Mammary epithelial cell (primary cell): Measurements from ENCODE around the gene MICAL3.

Experiments used
- EZH2 ChIP-seq: IDR thresholded peaks from 2 replicates; pipeline ENCODE4 v1.6.1; 2012; ENCODE audit warnings: low read length, inconsistent platforms, borderline replicate concordance
- TF ChIP-seq, protein P1 (sequence below), 2 donors: IDR thresholded peaks in 1 of 2; conservative IDR thresholded peaks in 1 of 2; 2 replicates each; pipeline ENCODE4 v1.5.1; 2011 to 2012; ENCODE audit warnings: inconsistent platforms in 2 of 2, low read length in 2 of 2, mild to moderate bottlenecking in 2 of 2, control low read depth in 1 of 2, low read depth in 1 of 2; ENCODE audit not compliant: insufficient read depth in 1 of 2; ENCODE audit errors: extremely low read depth in 1 of 2

DNA sequence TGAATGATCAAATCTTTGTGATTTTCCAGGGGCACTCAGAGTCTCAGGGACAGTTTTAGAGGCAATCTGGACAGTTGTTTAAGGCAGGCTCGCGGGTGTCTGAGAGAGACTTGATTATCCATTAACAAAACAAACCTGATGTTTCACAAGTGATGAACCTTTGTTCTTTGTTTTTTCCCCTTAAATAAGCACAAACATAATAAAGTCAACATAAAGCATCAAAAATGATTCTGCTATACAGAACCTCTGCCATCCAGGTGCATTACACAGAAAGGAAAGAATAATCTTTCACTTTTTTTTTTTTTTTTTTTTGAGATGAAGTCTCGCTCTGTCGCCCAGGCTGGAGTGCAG is 263.2 kb downstream of the MICAL3 start:
- TF ChIP-seq, protein P1, sequence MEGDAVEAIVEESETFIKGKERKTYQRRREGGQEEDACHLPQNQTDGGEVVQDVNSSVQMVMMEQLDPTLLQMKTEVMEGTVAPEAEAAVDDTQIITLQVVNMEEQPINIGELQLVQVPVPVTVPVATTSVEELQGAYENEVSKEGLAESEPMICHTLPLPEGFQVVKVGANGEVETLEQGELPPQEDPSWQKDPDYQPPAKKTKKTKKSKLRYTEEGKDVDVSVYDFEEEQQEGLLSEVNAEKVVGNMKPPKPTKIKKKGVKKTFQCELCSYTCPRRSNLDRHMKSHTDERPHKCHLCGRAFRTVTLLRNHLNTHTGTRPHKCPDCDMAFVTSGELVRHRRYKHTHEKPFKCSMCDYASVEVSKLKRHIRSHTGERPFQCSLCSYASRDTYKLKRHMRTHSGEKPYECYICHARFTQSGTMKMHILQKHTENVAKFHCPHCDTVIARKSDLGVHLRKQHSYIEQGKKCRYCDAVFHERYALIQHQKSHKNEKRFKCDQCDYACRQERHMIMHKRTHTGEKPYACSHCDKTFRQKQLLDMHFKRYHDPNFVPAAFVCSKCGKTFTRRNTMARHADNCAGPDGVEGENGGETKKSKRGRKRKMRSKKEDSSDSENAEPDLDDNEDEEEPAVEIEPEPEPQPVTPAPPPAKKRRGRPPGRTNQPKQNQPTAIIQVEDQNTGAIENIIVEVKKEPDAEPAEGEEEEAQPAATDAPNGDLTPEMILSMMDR (conservative IDR thresholded peaks at IDR 0.05 in 1 of 2, IDR thresholded peaks at IDR 0.05 in 1 of 2; ENCODE audit: extremely low read depth in 1 of 2, insufficient read depth in 1 of 2, low read depth in 1 of 2, low read length in 2 of 2) = no peak
- no peak for TF ChIP-seq EZH2
